22Rv1 (cell line): Measurements from ENCODE around the gene DNAJC5.
"Not testable (repeated sequence)": the region's sequence is repeated elsewhere in the genome, so short reads cannot be mapped to it uniquely, and the experiment has no call there.

Source experiments
- H3K27ac ChIP-seq: fragments of 450-650 bp; 2 replicates; pipeline ENCODE4 v1.5.1; 2017
- ZFX ChIP-seq: fragments of 450-650 bp; IDR thresholded peaks from 2 replicates; pipeline ENCODE4 v1.6.1; 2017; ENCODE audit warnings: antibody characterized with exemption, borderline replicate concordance
- TF ChIP-seq, protein P1 (sequence below): fragments of 450-650 bp; IDR thresholded peaks from 2 replicates; pipeline ENCODE4 v1.5.1; 2017; ENCODE audit warnings: mild to moderate bottlenecking

Gene DNAJC5

DNA sequence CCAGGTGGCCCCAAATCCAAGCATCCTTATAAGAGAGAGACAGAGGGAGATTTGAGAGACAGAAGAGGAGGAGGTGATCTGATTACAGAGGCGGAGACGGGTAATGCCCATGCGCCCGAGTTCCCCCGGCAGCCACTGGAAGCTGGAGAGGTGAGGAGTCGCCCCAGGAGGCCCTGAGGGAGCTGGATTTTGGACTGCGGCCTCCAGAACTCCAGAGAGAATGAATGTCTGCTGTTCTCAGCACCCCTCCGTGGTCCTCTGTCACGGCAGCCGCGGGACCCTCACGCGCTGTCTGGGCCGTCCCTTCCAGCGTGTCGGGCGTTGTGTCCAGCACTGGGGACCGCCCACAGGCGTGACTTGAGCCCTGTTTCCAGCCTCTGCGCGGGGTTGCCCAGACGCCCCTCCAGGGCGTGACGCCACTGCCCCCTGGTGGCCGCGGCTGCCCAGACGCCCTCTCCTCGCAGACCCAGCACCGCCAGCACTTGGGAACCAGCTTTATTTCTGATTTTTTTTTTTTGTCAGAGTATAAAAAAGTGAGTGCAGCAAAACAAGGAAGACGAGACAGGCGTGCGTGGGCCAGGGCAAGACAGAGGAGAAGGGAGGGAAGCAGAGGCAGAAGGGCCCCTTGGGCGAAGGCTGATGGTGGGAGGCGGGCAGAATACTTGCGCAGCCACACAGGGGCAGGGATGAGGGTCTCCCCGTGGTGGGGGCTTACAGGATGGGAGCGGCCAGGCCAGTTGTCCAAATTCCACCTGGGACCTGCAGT, 78.9 kb downstream of the DNAJC5 start:
- TF ChIP-seq ZFX = no peak
- TF ChIP-seq, protein P1, sequence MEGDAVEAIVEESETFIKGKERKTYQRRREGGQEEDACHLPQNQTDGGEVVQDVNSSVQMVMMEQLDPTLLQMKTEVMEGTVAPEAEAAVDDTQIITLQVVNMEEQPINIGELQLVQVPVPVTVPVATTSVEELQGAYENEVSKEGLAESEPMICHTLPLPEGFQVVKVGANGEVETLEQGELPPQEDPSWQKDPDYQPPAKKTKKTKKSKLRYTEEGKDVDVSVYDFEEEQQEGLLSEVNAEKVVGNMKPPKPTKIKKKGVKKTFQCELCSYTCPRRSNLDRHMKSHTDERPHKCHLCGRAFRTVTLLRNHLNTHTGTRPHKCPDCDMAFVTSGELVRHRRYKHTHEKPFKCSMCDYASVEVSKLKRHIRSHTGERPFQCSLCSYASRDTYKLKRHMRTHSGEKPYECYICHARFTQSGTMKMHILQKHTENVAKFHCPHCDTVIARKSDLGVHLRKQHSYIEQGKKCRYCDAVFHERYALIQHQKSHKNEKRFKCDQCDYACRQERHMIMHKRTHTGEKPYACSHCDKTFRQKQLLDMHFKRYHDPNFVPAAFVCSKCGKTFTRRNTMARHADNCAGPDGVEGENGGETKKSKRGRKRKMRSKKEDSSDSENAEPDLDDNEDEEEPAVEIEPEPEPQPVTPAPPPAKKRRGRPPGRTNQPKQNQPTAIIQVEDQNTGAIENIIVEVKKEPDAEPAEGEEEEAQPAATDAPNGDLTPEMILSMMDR = peak; percentile 99
- H3K27ac ChIP-seq = peak overlapping the region; percentile 17; the same call in 1 of the 2 replicates

DNA sequence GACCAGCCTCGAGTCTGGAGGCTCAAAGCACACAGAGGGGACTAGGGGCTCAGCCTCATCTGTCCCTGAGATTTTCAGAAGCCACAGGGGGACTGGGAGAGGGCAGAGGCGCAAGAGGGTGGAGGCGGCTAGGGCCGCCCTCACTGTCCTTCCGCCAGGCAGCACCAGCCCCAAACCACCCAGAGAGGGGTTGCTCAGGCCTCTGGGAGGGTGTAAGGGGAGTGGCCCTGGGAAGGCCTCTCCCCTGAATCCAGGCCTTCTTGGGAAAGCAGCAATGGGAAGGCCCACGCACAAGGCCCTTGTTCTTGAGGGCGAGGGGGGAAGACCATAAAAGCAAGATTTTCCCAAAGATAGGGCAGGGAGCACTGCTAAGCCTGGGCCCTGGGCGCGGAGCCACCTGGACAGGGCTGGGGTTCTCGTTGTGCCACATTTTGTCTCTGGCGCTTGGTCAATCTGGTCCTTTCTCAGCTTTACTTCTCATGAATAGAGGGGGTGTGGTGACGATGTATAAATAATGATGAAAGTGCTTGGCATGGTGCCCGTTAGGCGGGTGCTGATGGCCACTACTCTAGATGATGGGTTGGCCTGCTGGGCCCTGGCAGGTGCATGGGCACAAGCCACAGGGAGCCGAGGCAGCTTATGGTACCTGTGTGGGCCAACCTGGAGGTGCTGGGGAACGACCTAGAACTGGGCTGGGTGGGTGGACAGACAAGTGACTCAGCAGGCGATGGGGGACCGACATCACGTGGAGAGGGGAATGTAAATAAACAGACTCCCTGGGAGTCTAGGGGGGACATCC, 79.7 kb downstream of the DNAJC5 start:
- no peak for TF ChIP-seq ZFX
- TF ChIP-seq, protein P1 = no peak
- H3K27ac ChIP-seq = peak overlapping the region; percentile 17; the same call in 1 of the 2 replicates

DNA sequence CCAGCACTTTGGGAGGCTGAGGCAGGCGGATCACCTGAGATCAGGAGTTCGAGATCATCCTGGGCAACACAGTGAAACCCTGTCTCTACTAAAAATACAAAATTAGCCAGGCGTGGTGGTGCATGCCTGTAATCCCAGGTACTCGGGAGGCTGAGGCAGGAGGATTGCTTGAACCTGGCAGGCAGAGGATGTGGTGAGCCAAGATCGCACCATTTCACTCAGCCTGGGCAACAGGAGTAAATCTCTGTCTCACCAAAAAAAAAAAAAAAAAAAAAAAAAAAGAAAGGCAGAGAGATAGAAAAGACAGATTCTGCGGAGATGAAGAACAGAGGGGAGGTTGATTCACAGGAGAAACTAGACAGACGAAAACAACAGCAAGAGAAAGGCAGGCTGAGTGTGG, 81.6 kb downstream of the DNAJC5 start:
- not testable (repeated sequence) for H3K27ac ChIP-seq

DNA sequence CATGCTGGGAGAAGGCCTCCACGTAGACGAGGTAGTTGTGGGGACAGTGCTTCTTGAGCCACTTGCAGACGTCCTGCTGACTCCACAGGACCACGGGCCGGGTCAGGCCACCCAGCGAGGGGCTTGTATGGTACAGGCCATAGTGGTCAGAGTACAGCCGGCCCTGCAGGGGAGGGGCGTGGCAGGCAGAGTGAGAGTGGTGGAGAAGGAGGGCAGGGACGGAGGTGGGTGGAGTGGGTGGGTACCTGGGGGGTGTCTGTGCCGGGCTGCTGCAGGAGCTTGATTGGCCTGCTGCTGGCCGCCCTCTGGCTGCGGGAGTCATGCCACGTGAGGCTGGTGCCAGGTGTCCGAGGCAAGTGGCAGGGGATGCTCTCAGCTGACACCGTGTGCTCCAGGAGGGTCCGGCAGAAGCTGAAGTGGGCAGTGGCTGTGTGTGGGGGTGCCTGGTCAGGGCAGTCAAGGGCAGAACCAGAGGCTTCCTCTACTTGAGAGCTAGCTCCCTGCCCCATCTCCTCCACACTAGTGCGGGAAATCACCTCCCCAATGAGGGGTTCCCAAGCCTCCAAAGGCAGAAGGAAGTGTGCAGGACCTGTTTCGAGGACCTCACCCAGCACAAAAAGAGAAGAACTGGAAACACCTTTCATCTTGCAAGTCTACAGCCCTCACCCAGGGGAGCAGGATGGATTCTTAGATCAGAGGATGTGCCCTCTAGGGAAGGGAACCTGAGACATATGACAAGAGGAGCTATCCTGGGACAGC, 82.2 kb downstream of the DNAJC5 start:
- TF ChIP-seq ZFX = no peak
- H3K27ac ChIP-seq = peak overlapping the region; percentile 96

DNA sequence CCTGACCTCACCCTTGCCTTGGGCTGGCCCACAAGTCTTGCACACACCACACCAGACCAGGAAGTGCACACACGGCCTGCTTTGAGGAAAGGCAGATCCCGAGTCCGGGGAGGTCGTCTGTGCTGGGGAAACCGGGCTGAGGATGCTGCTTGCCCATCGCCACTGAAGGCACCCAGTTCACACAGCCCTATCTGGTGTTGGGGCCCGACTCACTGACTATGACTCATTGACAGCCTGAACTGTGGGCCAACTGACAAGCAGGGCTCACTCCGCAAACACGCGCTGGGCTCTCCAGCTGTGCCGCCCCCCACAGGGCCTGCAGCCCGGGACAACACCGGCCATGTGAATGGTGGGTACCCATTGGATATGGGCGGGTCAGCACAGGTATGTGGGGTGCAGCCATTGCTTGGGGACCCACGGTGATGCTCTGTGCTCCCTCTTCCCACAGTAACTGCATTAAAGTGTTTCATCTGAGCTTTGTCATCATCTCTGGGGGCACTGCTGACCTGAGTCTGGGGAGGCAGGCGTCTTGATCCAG, 82.9 kb downstream of the DNAJC5 start:
- no peak for TF ChIP-seq ZFX
- TF ChIP-seq, protein P1 = no peak
- peak overlapping the region; percentile 96 for H3K27ac ChIP-seq

DNA sequence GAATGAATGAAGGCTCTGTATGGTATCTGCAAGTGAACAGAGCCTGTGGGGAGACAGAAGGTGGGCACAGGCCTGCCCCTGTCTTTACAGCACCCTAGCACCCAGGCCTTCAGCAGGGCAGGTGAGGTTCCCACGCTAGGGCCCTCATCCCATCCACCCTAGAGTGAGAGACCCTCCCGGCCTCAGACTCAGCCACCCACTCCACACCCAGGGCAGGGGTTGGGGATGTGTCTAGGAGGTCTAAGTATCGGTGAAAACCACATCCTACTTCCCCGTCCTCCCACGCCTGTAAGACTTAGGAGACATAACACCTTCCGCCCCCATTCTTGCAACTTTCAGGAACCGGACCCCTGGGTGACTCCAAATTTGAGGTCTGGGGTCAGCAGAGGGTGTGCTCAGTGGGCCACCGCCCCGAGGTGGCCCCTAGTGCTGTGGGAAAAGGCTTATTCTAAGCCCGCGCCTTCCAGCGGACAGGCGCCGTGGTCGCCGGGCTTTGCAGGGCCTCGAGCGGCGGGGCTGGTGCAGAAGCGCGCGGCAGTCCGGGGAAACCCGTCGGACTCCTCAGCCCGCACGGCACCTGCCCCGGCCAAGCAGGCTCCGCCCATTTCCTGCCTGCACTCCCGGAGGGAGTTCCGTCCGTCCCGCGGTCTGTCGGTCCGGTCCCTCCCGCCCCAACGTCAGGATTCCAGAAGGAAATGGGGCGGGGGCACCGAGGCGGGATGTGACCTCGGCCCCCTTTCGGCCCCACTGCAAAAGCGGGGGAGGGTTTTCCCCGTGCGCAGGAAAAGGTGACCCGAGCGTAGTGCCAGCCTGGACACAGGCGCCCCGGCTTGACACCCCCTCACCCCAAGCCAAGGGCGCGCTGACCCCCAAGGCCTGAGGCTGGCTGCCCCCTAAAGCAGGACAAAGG, 83.6 kb downstream of the DNAJC5 start:
- peak overlapping the region; percentile 96 for H3K27ac ChIP-seq
- TF ChIP-seq ZFX = no peak
- TF ChIP-seq, protein P1 = no peak

DNA sequence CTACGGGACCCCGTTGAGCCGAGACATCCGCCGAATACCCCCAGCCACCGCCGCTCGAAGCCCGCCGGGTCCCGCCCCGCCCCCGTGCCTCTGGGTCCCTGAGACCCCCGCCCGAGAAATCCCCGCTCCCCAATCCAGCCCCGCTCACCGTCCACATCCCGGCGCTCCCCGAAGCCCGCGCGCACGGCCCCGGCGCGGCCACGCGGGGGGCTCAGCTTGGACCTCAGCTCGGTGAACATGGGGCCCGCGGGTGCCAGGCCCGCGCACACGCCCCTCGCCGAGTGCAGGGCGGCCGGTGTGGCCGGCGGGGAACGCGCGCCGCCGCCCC, 84.3 kb downstream of the DNAJC5 start:
- TF ChIP-seq, protein P1 = no peak
- no peak for TF ChIP-seq ZFX
- peak overlapping the region; percentile 96 for H3K27ac ChIP-seq
